Left colon (tissue), 2 donors: ENCODE results near the gene CGNL1. TPM values are rescaled to one million over a fixed set of nuclear protein-coding genes. Genes with fewer than 3 reads are reported as not detected.

Source experiments
- ATAC-seq: fragments of 200-7000 bp; cut with Tn5 transposase; one replicate; pipeline ENCODE4 v1.9.1; 2020; ENCODE audit warnings: mild to moderate bottlenecking, moderate library complexity
- DNase-seq, 2 donors: peaks; one replicate each; pipeline ENCODE4 v3.0.0-alpha.2; 2020
- intact Hi-C, 2 donors: fragments of 100-400 bp; cut with DNase I in 1 of 2; cut with micrococcal nuclease in 1 of 2; formaldehyde crosslinking; loops; one replicate each; pipeline versions ENCODE4 v1.11.2 to v1.14.0; 2022; cut with DNase I, micrococcal nuclease
- total RNA-seq, 2 donors: library from RNA; stranded (reverse); fragmentation: NEBNext Ultra II Directional; extraction: Animal tissue kit (Norgen Biotek cat#: 25700); gene quantifications; one replicate each; pipeline ENCODE4 v1.2.1, GENCODE V29; 2021
- donor health status: DM: no; HTN: no; CAD: no.
- donor health status: DM: yes; HTN: yes; CAD: no.

CGNL1 gene
- total RNA-seq, 2 donors from 2014 or later: 2.8 to 4.1 TPM

DNA sequence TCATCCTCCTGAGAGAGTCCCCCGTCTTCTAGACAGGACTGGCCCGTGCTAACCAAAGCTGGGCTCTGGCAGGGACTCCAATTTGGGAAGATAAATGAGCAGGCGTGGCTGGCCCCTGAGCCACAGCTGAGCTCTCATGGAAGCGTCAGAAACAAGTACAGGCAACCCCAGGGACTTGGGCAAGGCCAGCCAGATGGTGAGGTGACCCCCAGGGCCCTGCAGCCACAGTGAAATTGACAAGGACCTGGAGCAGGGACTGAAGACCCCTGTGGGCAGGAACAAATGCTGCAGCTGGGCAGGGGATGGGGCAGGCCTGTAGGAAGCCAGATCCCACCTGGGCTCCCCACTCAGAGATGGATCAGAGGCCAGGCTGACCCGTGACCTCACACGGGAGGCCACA lies 32.8 kb upstream of the CGNL1 start:
- DNase-seq (no peak), ATAC-seq (no peak)
- intact Hi-C loops: loop anchor here in 1 of 2 donors (5.0 kb wide), 1 partner anchor 199 kb away; no protein-coding TSS in a partner anchor

DNA sequence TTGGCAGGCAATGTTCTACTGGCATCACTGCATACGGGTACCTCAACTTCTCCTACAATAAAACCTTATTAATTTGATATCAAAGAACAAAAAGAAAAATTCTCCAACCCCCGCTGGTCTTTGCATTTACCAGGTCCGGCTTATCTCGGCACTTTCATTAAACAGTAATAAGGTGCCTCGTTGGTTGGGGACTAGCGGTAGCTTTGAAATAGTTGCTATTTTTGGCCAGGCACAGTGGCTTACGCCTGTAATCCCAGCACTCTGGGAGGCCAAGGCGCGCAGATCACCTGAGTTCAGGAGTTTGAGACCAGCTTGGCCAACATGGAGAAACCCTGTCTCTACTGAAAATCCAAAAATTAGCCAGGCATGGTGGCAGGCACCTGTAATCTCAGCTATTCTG lies 32.0 kb upstream of the CGNL1 start:
- intact Hi-C loops: loop anchor here in 1 of 2 donors (5.0 kb wide), 1 partner anchor 198 kb away; no protein-coding TSS in a partner anchor
- DNase-seq (no peak), ATAC-seq (no peak)

- DNase-seq (no peak), ATAC-seq (peak; percentile 34)
- intact Hi-C loops: no loop called here
Measured at GRCh38 chr15:57345584-57345983, 30.7 kb upstream of the CGNL1 start.

DNA sequence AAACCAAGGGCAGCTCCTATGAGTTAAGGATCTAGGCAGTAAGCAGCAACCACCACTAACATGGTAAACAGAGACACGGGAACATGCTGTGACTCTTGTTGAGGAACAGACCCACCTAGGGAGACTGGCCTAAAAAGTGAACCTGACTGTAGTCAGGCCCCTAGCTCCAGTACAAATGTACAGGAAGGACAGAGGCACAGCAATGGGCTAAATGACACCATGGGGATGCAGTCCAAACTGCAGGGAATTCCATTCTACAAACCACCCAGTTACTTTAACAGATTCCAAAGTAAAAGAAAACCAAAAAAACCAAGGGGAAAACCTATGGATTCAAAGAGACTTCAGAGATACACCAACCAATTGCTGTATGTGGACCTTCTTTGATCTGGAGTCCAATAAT lies 28.2 kb upstream of the CGNL1 start:
- intact Hi-C loops: no loop called here
- DNase-seq: no peak
- no peak for ATAC-seq

- DNase-seq (no peak), ATAC-seq (peak; percentile 17)
- intact Hi-C loops: no loop called here
Measured at GRCh38 chr15:57352535-57353316, 23.6 kb upstream of the CGNL1 start.

- DNase-seq: peak in 1 of 2 donors; percentile 34
- intact Hi-C loops: no loop called here
- ATAC-seq: peak; percentile 81
Measured at GRCh38 chr15:57353317-57353804, 22.9 kb upstream of the CGNL1 start.

GRCh38 chr15:57354436-57355123 lies 21.7 kb upstream of the CGNL1 start:
- no peak for DNase-seq
- ATAC-seq: no peak
- intact Hi-C loops: no loop called here

- ATAC-seq (no peak), DNase-seq (no peak)
- intact Hi-C loops: no loop called here
Measured at GRCh38 chr15:57355259-57355658, 21.0 kb upstream of the CGNL1 start.

DNA sequence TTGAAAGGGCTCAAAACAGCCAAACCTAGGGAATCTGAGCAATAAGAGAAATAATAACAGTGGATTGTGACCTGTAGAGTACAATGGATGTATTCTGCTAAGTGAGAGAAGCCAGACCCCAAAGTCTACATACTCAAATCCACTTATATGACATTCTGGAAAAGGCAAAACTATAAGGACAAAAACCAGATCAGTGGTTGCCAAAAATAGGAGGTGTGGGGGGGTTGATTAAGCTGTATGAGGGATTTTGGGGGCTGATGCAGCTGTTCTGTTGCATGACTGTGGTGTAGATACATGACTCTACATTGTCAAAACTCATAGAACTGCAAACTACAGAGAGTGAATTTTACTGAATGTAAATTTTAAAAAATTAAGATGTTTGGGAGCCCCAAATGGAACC lies 20.1 kb upstream of the CGNL1 start:
- DNase-seq (no peak), ATAC-seq (no peak)
- intact Hi-C loops: no loop called here

DNA sequence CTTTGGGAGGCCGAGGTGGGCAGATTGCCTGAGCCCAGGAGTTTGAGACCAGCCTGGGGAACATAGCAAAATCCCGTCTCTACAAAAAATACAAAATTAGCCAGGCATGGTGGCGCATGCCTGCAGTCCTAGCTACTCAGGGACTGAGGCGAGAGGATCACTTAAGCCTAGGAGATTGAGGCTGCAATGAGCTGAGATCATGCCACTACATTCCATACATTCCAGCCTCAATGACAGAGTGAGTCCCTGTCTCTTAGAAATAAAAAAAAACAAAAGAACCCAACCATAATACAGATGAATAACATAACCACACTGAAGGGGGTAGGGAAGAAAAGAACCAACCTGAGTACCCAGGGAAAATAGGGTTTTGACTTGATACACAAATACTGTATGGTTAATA lies 19.7 kb upstream of the CGNL1 start:
- DNase-seq: no peak
- no peak for ATAC-seq
- intact Hi-C loops: no loop called here

- DNase-seq (no peak), ATAC-seq (no peak)
- intact Hi-C loops: no loop called here
Measured at GRCh38 chr15:57357799-57358198, 18.5 kb upstream of the CGNL1 start.

DNA sequence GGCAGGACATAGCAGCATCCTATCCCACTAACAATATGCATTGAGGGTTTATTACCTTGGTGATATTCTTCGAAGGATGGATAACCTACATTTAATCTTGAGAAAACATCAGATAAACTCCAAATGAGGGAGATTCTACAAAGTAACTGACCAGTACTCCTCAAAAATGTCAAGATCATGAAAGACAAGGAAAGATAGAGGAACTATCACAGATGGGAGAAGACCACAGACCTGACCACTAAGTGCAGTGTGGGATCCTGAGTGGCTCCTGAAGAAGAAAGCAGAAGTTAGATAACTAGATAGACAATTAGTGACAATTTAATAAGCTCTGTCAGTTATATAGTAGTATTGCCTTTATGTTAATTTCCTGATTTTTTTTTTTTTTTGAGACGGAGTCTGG lies 17.7 kb upstream of the CGNL1 start:
- DNase-seq (no peak), ATAC-seq (no peak)
- intact Hi-C loops: no loop called here

DNA sequence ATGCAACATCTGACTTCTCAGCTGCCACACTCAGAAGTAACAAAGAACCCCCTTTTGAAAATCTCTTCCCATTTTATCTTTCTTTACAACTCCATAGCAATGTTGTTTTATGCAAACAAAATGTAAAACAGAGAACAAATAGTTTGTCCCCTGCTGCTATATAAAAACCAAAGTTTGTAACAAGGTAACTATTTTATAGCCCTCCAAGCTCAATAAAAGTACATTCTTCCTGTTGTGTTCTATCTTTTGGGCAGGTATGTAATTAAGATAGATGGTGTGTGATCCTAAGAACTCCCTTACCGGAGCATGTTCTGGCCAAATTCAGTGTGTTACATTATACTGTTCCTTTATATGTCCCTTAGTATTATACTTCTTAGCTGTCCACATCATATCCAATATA lies 12.6 kb upstream of the CGNL1 start:
- intact Hi-C loops: no loop called here
- no peak for DNase-seq
- peak; percentile 72 for ATAC-seq

- peak; percentile 42 for ATAC-seq
- no peak for DNase-seq
- intact Hi-C loops: no loop called here
Measured at GRCh38 chr15:57364282-57365007, 11.9 kb upstream of the CGNL1 start.

DNA sequence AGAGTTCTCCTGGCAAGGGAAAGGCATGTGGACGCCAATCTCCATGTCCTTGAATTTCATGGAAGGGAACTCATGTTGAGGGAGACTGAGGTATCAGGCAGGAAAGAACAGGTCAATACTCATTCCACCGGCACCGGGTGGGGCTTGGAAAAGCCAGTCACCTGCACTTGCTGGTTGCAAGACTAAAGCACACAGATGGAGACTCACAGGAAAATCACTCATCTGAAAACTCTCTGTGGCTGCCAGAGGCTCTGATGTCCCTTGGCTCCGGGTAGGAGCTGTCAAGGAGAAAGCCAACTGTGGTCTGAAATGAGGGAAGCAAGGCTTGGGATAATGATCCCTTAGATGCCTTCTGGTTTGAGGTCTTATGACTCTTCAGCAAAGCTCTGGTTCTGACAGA lies 8.7 kb upstream of the CGNL1 start:
- DNase-seq (no peak), ATAC-seq (no peak)
- intact Hi-C loops: no loop called here

DNA sequence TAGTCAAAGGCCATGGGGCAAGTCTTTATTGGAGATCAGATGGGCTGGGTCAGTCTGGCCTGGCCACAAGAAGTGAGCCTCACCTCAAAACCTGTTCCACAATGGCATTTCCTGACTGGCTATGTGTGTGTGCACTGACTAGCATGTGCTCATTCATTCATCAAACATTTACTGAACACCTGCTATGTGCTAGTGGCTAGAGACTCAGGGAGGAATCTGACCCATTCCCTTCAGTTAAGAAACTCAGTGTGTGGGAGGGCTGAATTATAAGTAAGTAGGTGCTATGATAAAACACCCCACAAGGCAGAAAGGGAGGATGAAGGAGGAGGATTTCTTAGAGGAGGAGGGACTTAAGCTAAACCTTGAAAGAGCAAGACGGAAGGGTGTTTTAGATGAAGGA lies 5.4 kb upstream of the CGNL1 start:
- no peak for ATAC-seq
- DNase-seq: no peak
- intact Hi-C loops: no loop called here

DNA sequence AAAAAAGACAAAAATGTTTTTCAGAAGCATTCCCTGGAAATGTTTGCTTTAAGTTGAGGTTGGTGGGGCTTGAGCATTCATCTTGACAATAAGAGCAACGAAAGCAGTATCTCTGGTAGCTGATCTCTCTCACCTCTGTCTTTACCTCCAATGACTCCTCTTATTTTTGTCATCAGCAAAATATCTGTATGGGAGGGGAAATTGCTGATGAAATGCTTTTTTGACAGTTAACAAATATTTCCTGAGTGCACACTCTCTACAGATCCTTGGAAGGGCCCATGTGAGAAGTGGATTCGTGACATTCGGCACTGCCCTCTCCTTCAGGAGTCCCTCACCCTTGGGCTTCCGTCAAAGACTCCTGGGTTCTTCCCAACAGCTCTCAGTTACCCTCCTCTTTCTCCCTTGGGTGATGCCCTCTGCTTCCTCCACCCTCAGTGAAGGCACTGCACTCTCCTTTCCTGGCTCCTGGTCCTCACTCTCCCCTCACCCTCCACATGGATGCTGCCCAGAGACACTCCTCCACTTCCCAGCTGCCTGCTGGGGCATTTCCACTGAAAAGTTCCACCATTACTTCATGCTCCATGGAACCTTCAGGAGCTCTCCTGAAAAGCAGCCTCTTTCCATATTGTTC lies 2.9 kb upstream of the CGNL1 start:
- intact Hi-C loops: no loop called here

GRCh38 chr15:57373882-57374276 lies 2.4 kb upstream of the CGNL1 start:
- ATAC-seq: no peak
- no peak for DNase-seq
- intact Hi-C loops: no loop called here

More for the DNA sequence above, 2.9 kb upstream of the CGNL1 start:
- no peak for ATAC-seq
- DNase-seq: no peak
